Measurements from ENCODE around the gene NUDT7. TPM values are rescaled to one million over a fixed set of nuclear protein-coding genes. Genes with fewer than 3 reads are reported as not detected.

The NUDT7 gene
- total RNA-seq, 1 donor from 2014 or later, result 1.8 TPM

GRCh38 chr16:77689971-77690370 lies 32.3 kb upstream of the NUDT7 start:
- FAIRE-seq (no peak), DNase-seq (ENCODE audit: low read depth) (no peak)
- TF ChIP-seq CTCF (IDR thresholded peaks at IDR 0.05; ENCODE audit: insufficient read depth, low read length, severe bottlenecking), result no peak
- Histone ChIP-seq H3K27me3 (ENCODE audit: control insufficient read depth, insufficient read depth, low read length) (no peaks in the 10 kb centered on the region), H3K4me3 (ENCODE audit: low read depth, low read length) (no peak overlapping the region), H3K36me3 (ENCODE audit: control insufficient read depth, insufficient read depth, low read length) (no peaks in the 10 kb centered on the region)

GRCh38 chr16:77690416-77690815 lies 31.9 kb upstream of the NUDT7 start:
- H3K4me3 ChIP-seq (ENCODE audit: low read depth, low read length), result no peak overlapping the region
- DNase-seq (ENCODE audit: low read depth) (no peak), FAIRE-seq (no peak)
- no peaks in the 10 kb centered on the region for H3K36me3 ChIP-seq (ENCODE audit: control insufficient read depth, insufficient read depth, low read length)
- no peak for TF ChIP-seq CTCF (IDR thresholded peaks at IDR 0.05; ENCODE audit: insufficient read depth, low read length, severe bottlenecking)
- H3K27me3 ChIP-seq (ENCODE audit: control insufficient read depth, insufficient read depth, low read length), result no peaks in the 10 kb centered on the region

- peak; percentile 13 for DNase-seq (ENCODE audit: low read depth)
- no peak for FAIRE-seq
- no peaks in the 10 kb centered on the region for H3K36me3 ChIP-seq (ENCODE audit: control insufficient read depth, insufficient read depth, low read length)
- TF ChIP-seq CTCF (IDR thresholded peaks at IDR 0.05; ENCODE audit: insufficient read depth, low read length, severe bottlenecking), result no peak
- H3K4me3 ChIP-seq (ENCODE audit: low read depth, low read length), result no peak overlapping the region
- no peaks in the 10 kb centered on the region for H3K27me3 ChIP-seq (ENCODE audit: control insufficient read depth, insufficient read depth, low read length)
These were observed 29.7 kb upstream of the NUDT7 start for GRCh38 chr16:77692612-77693011.

GRCh38 chr16:77696149-77696548 lies 26.2 kb upstream of the NUDT7 start:
- Histone ChIP-seq H3K4me3 (ENCODE audit: low read depth, low read length) (no peak overlapping the region), H3K36me3 (ENCODE audit: control insufficient read depth, insufficient read depth, low read length) (no peaks in the 10 kb centered on the region), H3K27me3 (ENCODE audit: control insufficient read depth, insufficient read depth, low read length) (no peaks in the 10 kb centered on the region)
- TF ChIP-seq CTCF (IDR thresholded peaks at IDR 0.05; ENCODE audit: insufficient read depth, low read length, severe bottlenecking), result no peak
- DNase-seq (ENCODE audit: low read depth) (no peak), FAIRE-seq (no peak)

- FAIRE-seq, result no peak
- H3K36me3 ChIP-seq (ENCODE audit: control insufficient read depth, insufficient read depth, low read length), result no peaks in the 10 kb centered on the region
These were observed 21.5 kb upstream of the NUDT7 start for GRCh38 chr16:77700846-77701245.

More at GRCh38 chr16:77700846-77701245, 21.5 kb upstream of the NUDT7 start:
- no peak for TF ChIP-seq CTCF (IDR thresholded peaks at IDR 0.05; ENCODE audit: insufficient read depth, low read length, severe bottlenecking)
- no peak for DNase-seq (ENCODE audit: low read depth)
- Histone ChIP-seq H3K4me3 (ENCODE audit: low read depth, low read length) (no peak overlapping the region), H3K27me3 (ENCODE audit: control insufficient read depth, insufficient read depth, low read length) (no peaks in the 10 kb centered on the region)
